HG03108 (cell line): ENCODE measurements around the gene FAM47B.

Source experiments
- ATAC-seq: cut with Tn5 transposase; IDR thresholded peaks from one replicate; pipeline ENCODE4 v1.9.1; 2021; ENCODE audit warnings: moderate library complexity; ENCODE audit not compliant: unreplicated experiment

The FAM47B gene

GRCh38 chrX:34942496-34942895, at the start of gene FAM47B:
Gene FAM47B, plus strand, starts transcription at chrX:34942796. Its CDS starts 36 bp downstream, at chrX:34942832.
- ATAC-seq: no peak

- ATAC-seq: no peak
Observed at GRCh38 chrX:34893741-34894140, 48.9 kb upstream of the FAM47B start.

- ATAC-seq: no peak
Observed at GRCh38 chrX:34900691-34901090, 41.9 kb upstream of the FAM47B start.

- no peak for ATAC-seq
Observed at GRCh38 chrX:34901761-34902160, 40.8 kb upstream of the FAM47B start.

GRCh38 chrX:34903316-34903715, 39.3 kb upstream of the FAM47B start:
- no peak for ATAC-seq

- no peak for ATAC-seq
Observed at GRCh38 chrX:34909151-34909550, 33.4 kb upstream of the FAM47B start.

GRCh38 chrX:34915463-34916225, 27.0 kb upstream of the FAM47B start:
- ATAC-seq: no peak

- ATAC-seq: no peak
Observed at GRCh38 chrX:34917146-34917545, 25.4 kb upstream of the FAM47B start.

GRCh38 chrX:34918091-34918736, 24.4 kb upstream of the FAM47B start:
- ATAC-seq: no peak

- no peak for ATAC-seq
Observed at GRCh38 chrX:34918856-34919255, 23.7 kb upstream of the FAM47B start.

GRCh38 chrX:34927866-34928265, 14.7 kb upstream of the FAM47B start:
- no peak for ATAC-seq

- no peak for ATAC-seq
Observed at GRCh38 chrX:34943235-34943634, 639 bp downstream of the FAM47B start.

- ATAC-seq: no peak
Observed at GRCh38 chrX:34956916-34957315, 14.3 kb downstream of the FAM47B start.

- ATAC-seq: no peak
Observed at GRCh38 chrX:34961662-34962061, 19.1 kb downstream of the FAM47B start.

- no peak for ATAC-seq
Observed at GRCh38 chrX:34972206-34972605, 29.6 kb downstream of the FAM47B start.

GRCh38 chrX:34978171-34978570, 35.6 kb downstream of the FAM47B start:
- ATAC-seq: no peak

- no peak for ATAC-seq
Observed at GRCh38 chrX:34987646-34988045, 45.0 kb downstream of the FAM47B start.
